Measurements from ENCODE around the gene DTWD1. TPM values are rescaled to one million over a fixed set of nuclear protein-coding genes. Genes with fewer than 3 reads are reported as not detected.

Gene DTWD1
- total RNA-seq, 1 experiment from 2014 or later = 14.4 TPM

- Mint-ChIP-seq H3K9me3 (ENCODE audit: unreplicated experiment) (no peaks in the 10 kb centered on the region), H3K27ac (ENCODE audit: unreplicated experiment) (no peak overlapping the region), H3K27me3 (ENCODE audit: insufficient read depth, unreplicated experiment) (no peaks in the 10 kb centered on the region), H3K36me3 (ENCODE audit: insufficient read depth, unreplicated experiment) (peaks cover 16% of the 10 kb centered on the region), H3K4me3 (ENCODE audit: unreplicated experiment) (no peak overlapping the region), H3K4me1 (ENCODE audit: low read depth, unreplicated experiment) (no peaks in the 10 kb centered on the region)
- no TSS peak for BruUV-seq (replicated peaks)
- peak in 1 of 2 experiments; percentile 1 for DNase-seq
- Histone ChIP-seq H3K36me3 (ENCODE audit: control insufficient read depth, insufficient read depth, low read length) (no peaks in the 10 kb centered on the region; the same call in 1 of the 2 replicates), H3K4me3 (ENCODE audit: low read depth, low read length) (no peak overlapping the region), H3K27me3 (replicated peaks; ENCODE audit: control insufficient read depth, insufficient read depth, low read length) (no peaks in the 10 kb centered on the region), H3K4me1 (peaks cover 6% of the 10 kb centered on the region), H3K9me3 (0 out of 2 replicates have a peak, but pooled peaks cover 7% of the 10 kb centered on the region)
- POLR2A ChIA-PET = no interaction called here
- no peak for TF ChIP-seq CTCF (IDR thresholded peaks at IDR 0.05; ENCODE audit: insufficient read depth in 1 of 2, low read depth in 1 of 2, low read length in 1 of 2, severe bottlenecking in 1 of 2, unreplicated experiment in 1 of 2)
- intact Hi-C loops (cut with micrococcal nuclease; ENCODE audit: unreplicated experiment) = loop anchor here (10.0 kb wide), 1 partner anchor 448 kb away; the partner anchor contains the start of gene GALK2
- CTCF ChIA-PET = no interaction called here
These were observed 1.7 kb downstream of the DTWD1 start for GRCh38 chr15:49622561-49622960.

GRCh38 chr15:49624056-49624455 is 3.2 kb downstream of the DTWD1 start:
- no peak for DNase-seq
- H3K4me3 Mint-ChIP-seq (ENCODE audit: unreplicated experiment) = no peak overlapping the region
- POLR2A ChIA-PET = no interaction called here

GRCh38 chr15:49625460-49626036 is 4.7 kb downstream of the DTWD1 start:
- Mint-ChIP-seq H3K27me3 (ENCODE audit: insufficient read depth, unreplicated experiment) (no peaks in the 10 kb centered on the region), H3K4me1 (ENCODE audit: low read depth, unreplicated experiment) (no peaks in the 10 kb centered on the region), H3K4me3 (ENCODE audit: unreplicated experiment) (no peak overlapping the region), H3K36me3 (ENCODE audit: insufficient read depth, unreplicated experiment) (peaks cover 15% of the 10 kb centered on the region), H3K9me3 (ENCODE audit: unreplicated experiment) (no peaks in the 10 kb centered on the region), H3K27ac (ENCODE audit: unreplicated experiment) (no peak overlapping the region)
- ChIA-PET CTCF (no interaction called here), POLR2A (no interaction called here)
- BruUV-seq (replicated peaks) = no TSS peak
- H3K4me1 ChIP-seq = peaks cover 6% of the 10 kb centered on the region
- H3K36me3 ChIP-seq (ENCODE audit: control insufficient read depth, insufficient read depth, low read length) = no peaks in the 10 kb centered on the region; the same call in 1 of the 2 replicates
- DNase-seq = no peak
- H3K9me3 ChIP-seq = 0 out of 2 replicates have a peak, but pooled peaks cover 7% of the 10 kb centered on the region
- H3K27me3 ChIP-seq (replicated peaks; ENCODE audit: control insufficient read depth, insufficient read depth, low read length) = no peaks in the 10 kb centered on the region
- TF ChIP-seq CTCF (IDR thresholded peaks at IDR 0.05; ENCODE audit: insufficient read depth in 1 of 2, low read depth in 1 of 2, low read length in 1 of 2, severe bottlenecking in 1 of 2, unreplicated experiment in 1 of 2) = no peak
- H3K4me3 ChIP-seq (ENCODE audit: low read depth, low read length) = no peak overlapping the region
- intact Hi-C loops (cut with micrococcal nuclease; ENCODE audit: unreplicated experiment) = loop anchor here (10.0 kb wide), 1 partner anchor 451 kb away; the partner anchor contains the start of gene GALK2

More at GRCh38 chr15:49624056-49624455, 3.2 kb downstream of the DTWD1 start:
- Mint-ChIP-seq H3K27me3 (ENCODE audit: insufficient read depth, unreplicated experiment) (no peaks in the 10 kb centered on the region), H3K4me1 (ENCODE audit: low read depth, unreplicated experiment) (no peaks in the 10 kb centered on the region), H3K27ac (ENCODE audit: unreplicated experiment) (no peak overlapping the region), H3K9me3 (ENCODE audit: unreplicated experiment) (no peaks in the 10 kb centered on the region), H3K36me3 (ENCODE audit: insufficient read depth, unreplicated experiment) (peaks cover 16% of the 10 kb centered on the region)
- CTCF ChIA-PET = no interaction called here
- Histone ChIP-seq H3K4me3 (ENCODE audit: low read depth, low read length) (no peak overlapping the region), H3K27me3 (replicated peaks; ENCODE audit: control insufficient read depth, insufficient read depth, low read length) (no peaks in the 10 kb centered on the region), H3K36me3 (ENCODE audit: control insufficient read depth, insufficient read depth, low read length) (no peaks in the 10 kb centered on the region; the same call in 1 of the 2 replicates), H3K9me3 (0 out of 2 replicates have a peak, but pooled peaks cover 7% of the 10 kb centered on the region), H3K4me1 (peaks cover 6% of the 10 kb centered on the region)
- intact Hi-C loops (cut with micrococcal nuclease; ENCODE audit: unreplicated experiment) = loop anchor here (10.0 kb wide), 1 partner anchor 449 kb away; the partner anchor contains the start of gene GALK2
- TF ChIP-seq CTCF (IDR thresholded peaks at IDR 0.05; ENCODE audit: insufficient read depth in 1 of 2, low read depth in 1 of 2, low read length in 1 of 2, severe bottlenecking in 1 of 2, unreplicated experiment in 1 of 2) = no peak
- no TSS peak for BruUV-seq (replicated peaks)

All from Caco-2 (cell line).